IPS-18a (cell line): ENCODE measurements around the gene IL17RD.
A peak's percentile ranks its signal among the peaks of the same experiment; 100 is the strongest.
"Not testable (repeated sequence)": the region's sequence is repeated elsewhere in the genome, so short reads cannot be mapped to it uniquely, and the experiment has no call there.

Source experiments
- H3K27ac ChIP-seq: one replicate; pipeline ENCODE4 v1.5.1; 2013; ENCODE audit warnings: low read length
- H3K27me3 ChIP-seq: one replicate; pipeline ENCODE4 v1.6.1; 2013; ENCODE audit warnings: mild to moderate bottlenecking, low read length; ENCODE audit not compliant: control insufficient read depth, insufficient read depth
- H3K36me3 ChIP-seq: one replicate; pipeline ENCODE4 v1.6.1; 2013; ENCODE audit warnings: low read depth, low read length; ENCODE audit not compliant: control insufficient read depth
- H3K4me1 ChIP-seq: one replicate; pipeline ENCODE4 v1.6.1; 2013; ENCODE audit warnings: low read depth, low read length; ENCODE audit not compliant: control insufficient read depth
- H3K4me3 ChIP-seq: one replicate; pipeline ENCODE4 v1.5.1; 2013; ENCODE audit warnings: low read length
- H3K9ac ChIP-seq: one replicate; pipeline ENCODE4 v1.6.1; 2013; ENCODE audit warnings: mild to moderate bottlenecking, low read length, moderate library complexity
- H3K9me3 ChIP-seq: one replicate; pipeline ENCODE4 v1.6.1; 2013; ENCODE audit warnings: low read depth, low read length; ENCODE audit not compliant: control insufficient read depth

The IL17RD gene

GRCh38 chr3:57085211-57085610, 79.9 kb downstream of the IL17RD start:
- Histone ChIP-seq H3K4me3 (no peak overlapping the region), H3K27ac (no peak overlapping the region), H3K9me3 (no peaks in the 10 kb centered on the region), H3K27me3 (peaks cover 5% of the 10 kb centered on the region), H3K36me3 (no peaks in the 10 kb centered on the region), H3K9ac (no peak overlapping the region), H3K4me1 (no peaks in the 10 kb centered on the region)

- not testable (repeated sequence) for H3K9me3 ChIP-seq, H3K4me1 ChIP-seq, H3K27ac ChIP-seq, H3K9ac ChIP-seq, H3K36me3 ChIP-seq, H3K4me3 ChIP-seq
- peaks cover 18% of the 10 kb centered on the region for H3K27me3 ChIP-seq
Measured at GRCh38 chr3:57083266-57083995, 81.7 kb downstream of the IL17RD start.

GRCh38 chr3:57082481-57082880, 82.7 kb downstream of the IL17RD start:
- H3K27me3 ChIP-seq = peaks cover 27% of the 10 kb centered on the region
- no peaks in the 10 kb centered on the region for H3K4me1 ChIP-seq
- H3K36me3 ChIP-seq = no peaks in the 10 kb centered on the region
- H3K4me3 ChIP-seq = no peak overlapping the region
- H3K27ac ChIP-seq = no peak overlapping the region
- H3K9ac ChIP-seq = no peak overlapping the region
- H3K9me3 ChIP-seq = no peaks in the 10 kb centered on the region

GRCh38 chr3:57081173-57081572, 84.0 kb downstream of the IL17RD start:
- Histone ChIP-seq H3K27me3 (peaks cover 32% of the 10 kb centered on the region), H3K27ac (no peak overlapping the region), H3K9me3 (no peaks in the 10 kb centered on the region), H3K4me3 (no peak overlapping the region), H3K4me1 (no peaks in the 10 kb centered on the region), H3K36me3 (no peaks in the 10 kb centered on the region), H3K9ac (no peak overlapping the region)

GRCh38 chr3:57080171-57080570, 85.0 kb downstream of the IL17RD start:
- H3K27me3 ChIP-seq = peaks cover 32% of the 10 kb centered on the region
- H3K27ac ChIP-seq = no peak overlapping the region
- H3K36me3 ChIP-seq = no peaks in the 10 kb centered on the region
- peak overlapping the region; percentile 62 for H3K4me3 ChIP-seq
- no peaks in the 10 kb centered on the region for H3K4me1 ChIP-seq
- H3K9me3 ChIP-seq = no peaks in the 10 kb centered on the region
- H3K9ac ChIP-seq = no peak overlapping the region

- no peaks in the 10 kb centered on the region for H3K9me3 ChIP-seq
- no peaks in the 10 kb centered on the region for H3K4me1 ChIP-seq
- H3K4me3 ChIP-seq = peak overlapping the region; percentile 62
- peak overlapping the region; percentile 49 for H3K9ac ChIP-seq
- peaks cover 32% of the 10 kb centered on the region for H3K27me3 ChIP-seq
- H3K36me3 ChIP-seq = no peaks in the 10 kb centered on the region
- H3K27ac ChIP-seq = no peak overlapping the region
Measured at GRCh38 chr3:57079474-57079831, 85.7 kb downstream of the IL17RD start.

- no peaks in the 10 kb centered on the region for H3K9me3 ChIP-seq
- peak overlapping the region; percentile 56 for H3K9ac ChIP-seq
- H3K27me3 ChIP-seq = peaks cover 32% of the 10 kb centered on the region
- H3K4me1 ChIP-seq = no peaks in the 10 kb centered on the region
- peak overlapping the region; percentile 85 for H3K4me3 ChIP-seq
- no peak overlapping the region for H3K27ac ChIP-seq
- H3K36me3 ChIP-seq = no peaks in the 10 kb centered on the region
Measured at GRCh38 chr3:57078635-57079473, 86.3 kb downstream of the IL17RD start.

- Histone ChIP-seq H3K9me3 (no peaks in the 10 kb centered on the region), H3K4me3 (peak overlapping the region; percentile 85), H3K27me3 (peaks cover 32% of the 10 kb centered on the region), H3K27ac (no peak overlapping the region), H3K9ac (peak overlapping the region; percentile 56), H3K4me1 (no peaks in the 10 kb centered on the region), H3K36me3 (no peaks in the 10 kb centered on the region)
Measured at GRCh38 chr3:57078344-57078634, 86.9 kb downstream of the IL17RD start.

- Histone ChIP-seq H3K36me3 (no peaks in the 10 kb centered on the region), H3K27me3 (peaks cover 32% of the 10 kb centered on the region), H3K4me1 (no peaks in the 10 kb centered on the region), H3K4me3 (peak overlapping the region; percentile 85), H3K9ac (peak overlapping the region; percentile 56), H3K27ac (no peak overlapping the region), H3K9me3 (no peaks in the 10 kb centered on the region)
Measured at GRCh38 chr3:57077630-57078343, 87.4 kb downstream of the IL17RD start.

- H3K9ac ChIP-seq = no peak overlapping the region
- H3K27me3 ChIP-seq = peaks cover 32% of the 10 kb centered on the region
- no peak overlapping the region for H3K4me3 ChIP-seq
- no peak overlapping the region for H3K27ac ChIP-seq
- H3K4me1 ChIP-seq = no peaks in the 10 kb centered on the region
- no peaks in the 10 kb centered on the region for H3K36me3 ChIP-seq
- no peaks in the 10 kb centered on the region for H3K9me3 ChIP-seq
Measured at GRCh38 chr3:57076422-57076951, 88.7 kb downstream of the IL17RD start.

- H3K4me1 ChIP-seq = no peaks in the 10 kb centered on the region
- no peaks in the 10 kb centered on the region for H3K36me3 ChIP-seq
- no peak overlapping the region for H3K4me3 ChIP-seq
- H3K27ac ChIP-seq = no peak overlapping the region
- peaks cover 19% of the 10 kb centered on the region for H3K27me3 ChIP-seq
- no peak overlapping the region for H3K9ac ChIP-seq
- H3K9me3 ChIP-seq = no peaks in the 10 kb centered on the region
Measured at GRCh38 chr3:57074135-57074534, 91.0 kb downstream of the IL17RD start.
